ENCODE data around the gene ADGRD2. TPM values are rescaled to one million over a fixed set of nuclear protein-coding genes. Genes with fewer than 3 reads are reported as not detected.

Gene ADGRD2
- total RNA-seq, 1 experiment from 2014 or later = not detected

DNA sequence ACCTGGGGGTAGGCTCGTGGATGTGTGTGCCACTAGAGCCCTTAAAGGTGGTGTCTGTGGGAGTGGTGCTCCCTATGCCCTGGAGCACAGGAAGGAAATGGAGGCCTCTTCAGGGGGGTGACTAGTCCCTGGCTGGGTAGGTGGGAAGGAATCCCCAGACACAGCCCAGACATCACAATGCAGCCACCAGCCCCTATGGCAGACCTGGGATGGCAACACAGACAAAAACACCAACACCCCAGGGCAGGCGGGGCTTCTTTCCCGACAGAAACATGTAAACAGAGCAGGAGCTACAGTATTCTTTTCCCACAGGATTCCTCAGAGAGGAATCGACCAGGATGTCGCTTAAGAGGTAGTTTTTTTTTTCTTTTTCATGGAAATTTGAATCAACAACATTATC is 67.3 kb downstream of the ADGRD2 start:
- intact Hi-C loops (cut with micrococcal nuclease; ENCODE audit: unreplicated experiment) = no loop called here
- H3K4me3 Mint-ChIP-seq (ENCODE audit: low read depth, unreplicated experiment) = no peak overlapping the region
- CTCF ChIA-PET = interaction anchor here (0.7 kb wide), 1 partner anchor 12 kb away, joined by 3 read pairs; no protein-coding TSS in a partner anchor

DNA sequence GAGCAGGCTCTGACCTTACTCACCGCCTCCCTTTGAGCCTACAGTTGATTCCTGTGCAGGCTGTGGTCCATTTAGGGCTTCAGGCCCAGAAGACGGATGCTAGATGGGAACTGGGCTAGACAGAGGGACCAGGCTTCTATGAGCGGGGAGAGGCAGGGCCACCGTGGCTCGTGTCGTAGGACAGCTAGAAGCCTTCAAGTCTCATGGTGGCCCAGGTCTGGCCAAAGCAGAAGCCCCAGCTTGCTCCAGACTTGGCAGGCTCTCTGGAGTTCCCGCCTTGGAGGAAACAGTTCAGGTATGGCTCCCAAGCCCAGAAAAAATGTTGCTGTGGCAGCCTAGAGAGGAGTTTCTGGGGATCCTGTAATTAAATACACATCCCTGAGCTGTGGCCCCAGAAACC is 67.9 kb downstream of the ADGRD2 start:
- no TSS peak for BruUV-seq (replicated peaks)
- H3K36me3 Mint-ChIP-seq (ENCODE audit: insufficient read depth, unreplicated experiment) = peaks cover 5% of the 10 kb centered on the region

More for the DNA sequence above, 67.3 kb downstream of the ADGRD2 start:
- no peak overlapping the region for H3K27ac Mint-ChIP-seq (ENCODE audit: unreplicated experiment)
- TF ChIP-seq, protein P1, sequence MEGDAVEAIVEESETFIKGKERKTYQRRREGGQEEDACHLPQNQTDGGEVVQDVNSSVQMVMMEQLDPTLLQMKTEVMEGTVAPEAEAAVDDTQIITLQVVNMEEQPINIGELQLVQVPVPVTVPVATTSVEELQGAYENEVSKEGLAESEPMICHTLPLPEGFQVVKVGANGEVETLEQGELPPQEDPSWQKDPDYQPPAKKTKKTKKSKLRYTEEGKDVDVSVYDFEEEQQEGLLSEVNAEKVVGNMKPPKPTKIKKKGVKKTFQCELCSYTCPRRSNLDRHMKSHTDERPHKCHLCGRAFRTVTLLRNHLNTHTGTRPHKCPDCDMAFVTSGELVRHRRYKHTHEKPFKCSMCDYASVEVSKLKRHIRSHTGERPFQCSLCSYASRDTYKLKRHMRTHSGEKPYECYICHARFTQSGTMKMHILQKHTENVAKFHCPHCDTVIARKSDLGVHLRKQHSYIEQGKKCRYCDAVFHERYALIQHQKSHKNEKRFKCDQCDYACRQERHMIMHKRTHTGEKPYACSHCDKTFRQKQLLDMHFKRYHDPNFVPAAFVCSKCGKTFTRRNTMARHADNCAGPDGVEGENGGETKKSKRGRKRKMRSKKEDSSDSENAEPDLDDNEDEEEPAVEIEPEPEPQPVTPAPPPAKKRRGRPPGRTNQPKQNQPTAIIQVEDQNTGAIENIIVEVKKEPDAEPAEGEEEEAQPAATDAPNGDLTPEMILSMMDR (IDR thresholded peaks at IDR 0.05; ENCODE audit: unreplicated experiment) = no peak
- H3K36me3 Mint-ChIP-seq (ENCODE audit: insufficient read depth, unreplicated experiment) = peaks cover 5% of the 10 kb centered on the region
- H3K27me3 Mint-ChIP-seq (ENCODE audit: unreplicated experiment) = no peaks in the 10 kb centered on the region
- H3K4me1 Mint-ChIP-seq (ENCODE audit: low read depth, unreplicated experiment) = no peaks in the 10 kb centered on the region
- no TSS peak for BruUV-seq (replicated peaks)
- no peaks in the 10 kb centered on the region for H3K9me3 Mint-ChIP-seq (ENCODE audit: low read depth, unreplicated experiment)
- no peak for DNase-seq

DNA sequence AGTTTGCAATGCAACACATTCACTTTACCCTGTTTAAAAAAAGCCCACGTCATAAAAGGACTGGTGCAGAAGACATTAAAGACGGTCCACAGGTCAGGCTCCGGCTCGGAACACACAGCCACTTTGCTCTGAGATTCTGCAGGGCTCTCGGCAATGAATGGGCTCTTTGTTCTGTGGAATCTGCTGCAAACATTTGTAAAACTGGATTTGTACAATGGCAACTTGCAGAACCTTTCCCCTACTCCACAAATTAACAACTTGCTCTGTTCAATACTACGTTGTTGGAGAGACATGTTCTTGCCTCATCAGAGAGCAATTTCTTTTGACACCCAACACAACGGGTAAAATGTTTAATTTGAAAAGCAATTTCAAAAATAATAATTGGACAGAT is 70.0 kb downstream of the ADGRD2 start:
- no peaks in the 10 kb centered on the region for H3K9me3 Mint-ChIP-seq (ENCODE audit: low read depth, unreplicated experiment)
- no peaks in the 10 kb centered on the region for H3K4me1 Mint-ChIP-seq (ENCODE audit: low read depth, unreplicated experiment)
- H3K27me3 Mint-ChIP-seq (ENCODE audit: unreplicated experiment) = no peaks in the 10 kb centered on the region
- intact Hi-C loops (cut with micrococcal nuclease; ENCODE audit: unreplicated experiment) = no loop called here
- TF ChIP-seq, protein P1 (IDR thresholded peaks at IDR 0.05; ENCODE audit: unreplicated experiment) = no peak
- no peak overlapping the region for H3K27ac Mint-ChIP-seq (ENCODE audit: unreplicated experiment)
- no TSS peak for BruUV-seq (replicated peaks)
- no peak overlapping the region for H3K4me3 Mint-ChIP-seq (ENCODE audit: low read depth, unreplicated experiment)
- peaks cover 5% of the 10 kb centered on the region for H3K36me3 Mint-ChIP-seq (ENCODE audit: insufficient read depth, unreplicated experiment)
- no peak for DNase-seq
- CTCF ChIA-PET = no interaction called here

More for the DNA sequence above, 67.9 kb downstream of the ADGRD2 start:
- Mint-ChIP-seq H3K4me1 (ENCODE audit: low read depth, unreplicated experiment) (no peaks in the 10 kb centered on the region), H3K4me3 (ENCODE audit: low read depth, unreplicated experiment) (no peak overlapping the region), H3K27me3 (ENCODE audit: unreplicated experiment) (no peaks in the 10 kb centered on the region), H3K9me3 (ENCODE audit: low read depth, unreplicated experiment) (no peaks in the 10 kb centered on the region), H3K27ac (ENCODE audit: unreplicated experiment) (no peak overlapping the region)
- CTCF ChIA-PET = no interaction called here
- DNase-seq = no peak
- TF ChIP-seq, protein P1 (IDR thresholded peaks at IDR 0.05; ENCODE audit: unreplicated experiment) = no peak
- intact Hi-C loops (cut with micrococcal nuclease; ENCODE audit: unreplicated experiment) = no loop called here

DNA sequence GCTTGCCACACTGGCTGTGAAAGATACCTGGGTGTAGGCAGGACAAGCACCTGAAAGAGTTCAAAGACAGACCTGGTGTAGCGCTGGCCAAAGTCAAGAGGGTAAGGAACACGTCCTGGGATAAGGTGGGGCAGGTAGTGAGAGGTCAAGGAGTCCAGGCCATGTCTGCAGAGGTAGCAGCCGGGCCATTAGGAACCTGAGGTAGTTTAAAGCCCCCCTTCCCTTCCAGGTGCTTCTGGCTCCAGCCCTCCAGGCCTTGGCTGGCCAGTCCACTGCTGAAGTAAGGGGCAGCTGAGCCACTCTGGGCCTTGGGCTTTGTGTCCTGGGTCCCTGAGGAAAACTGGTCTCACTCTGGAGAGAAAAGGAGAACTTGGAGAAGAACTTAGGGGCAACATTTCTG is 70.9 kb downstream of the ADGRD2 start:
- H3K9me3 Mint-ChIP-seq (ENCODE audit: low read depth, unreplicated experiment) = no peaks in the 10 kb centered on the region
- H3K4me3 Mint-ChIP-seq (ENCODE audit: low read depth, unreplicated experiment) = no peak overlapping the region
- intact Hi-C loops (cut with micrococcal nuclease; ENCODE audit: unreplicated experiment) = no loop called here
- H3K36me3 Mint-ChIP-seq (ENCODE audit: insufficient read depth, unreplicated experiment) = peaks cover 5% of the 10 kb centered on the region
- no peaks in the 10 kb centered on the region for H3K4me1 Mint-ChIP-seq (ENCODE audit: low read depth, unreplicated experiment)
- H3K27me3 Mint-ChIP-seq (ENCODE audit: unreplicated experiment) = no peaks in the 10 kb centered on the region
- TF ChIP-seq, protein P1 (IDR thresholded peaks at IDR 0.05; ENCODE audit: unreplicated experiment) = no peak
- CTCF ChIA-PET = no interaction called here
- no peak overlapping the region for H3K27ac Mint-ChIP-seq (ENCODE audit: unreplicated experiment)
- DNase-seq = no peak
- BruUV-seq (replicated peaks) = no TSS peak

Data from Calu3 (cell line).